Endothelial cell of umbilical vein (primary cell): ENCODE data around the gene ELAPOR2. TPM values are rescaled to one million over a fixed set of nuclear protein-coding genes. Genes with fewer than 3 reads are reported as not detected.

Experiments
- BruUV-seq: library from RNA; stranded (reverse); fragments of 400-500 nt; replicated peaks from 2 replicates; lab custom pipeline; 2021; lab: Mats Ljungman, UMichigan
- CTCF ChIA-PET: fragments of 300-600, 350-600 bp; sonication (Branson Sonifier 250); formaldehyde crosslinking; loops from one replicate; lab custom pipeline; 2021; ENCODE audit warnings: antibody characterized with exemption, inconsistent platforms; lab: Charles Lee
- POLR2A ChIA-PET: fragments of 300-600, 350-600 bp; sonication (Branson Sonifier 250); formaldehyde crosslinking; loops from one replicate; lab custom pipeline; 2021; ENCODE audit warnings: antibody characterized with exemption, inconsistent platforms; lab: Charles Lee
- DNase-seq: peaks from one replicate; pipeline ENCODE4 v3.0.0-alpha.2; 2011; ENCODE audit warnings: low read depth, low spot score
- FAIRE-seq: peaks from 2 replicates; lab custom pipeline; 2011; peaks lifted over from hg19 to GRCh38; lab: Jason Lieb, UNC
- H2AFZ ChIP-seq: 2 replicates; pipeline ENCODE4 v1.6.0; 2012; ENCODE audit warnings: low read depth, low read length, control low read depth, inconsistent platforms
- H3K27ac ChIP-seq: 2 replicates; pipeline ENCODE4 v1.5.1; 2011; ENCODE audit warnings: low read depth, mild to moderate bottlenecking, control low read depth, low read length, moderate library complexity; ENCODE audit not compliant: insufficient read depth
- H3K27me3 ChIP-seq, 2 experiments: 2 replicates each; pipeline versions ENCODE4 v1.6.0 to v1.6.1; 2011; ENCODE audit warnings: low read length in 2 of 2, mixed read lengths in 1 of 2; ENCODE audit not compliant: control insufficient read depth in 2 of 2, insufficient read depth in 2 of 2
- H3K36me3 ChIP-seq, 2 experiments: 2 replicates in 1 of 2; 3 replicates in 1 of 2; pipeline ENCODE4 v1.5.1; 2011; ENCODE audit warnings: low read length in 2 of 2, mild to moderate bottlenecking in 1 of 2, moderate library complexity in 1 of 2; ENCODE audit not compliant: control insufficient read depth in 2 of 2, insufficient read depth in 2 of 2; ENCODE audit errors: extremely low read depth in 1 of 2
- H3K4me1 ChIP-seq: 3 replicates; pipeline ENCODE4 v1.5.1; 2011; ENCODE audit warnings: mild to moderate bottlenecking, low read length; ENCODE audit not compliant: control insufficient read depth, insufficient read depth; ENCODE audit errors: extremely low read depth
- H3K4me2 ChIP-seq: 2 replicates; pipeline ENCODE4 v1.6.1; 2011; ENCODE audit warnings: low read length, control low read depth, mixed read lengths; ENCODE audit not compliant: insufficient read depth
- H3K4me3 ChIP-seq, 3 experiments: fragments of 200-600 bp in 1 of 3; sonication (generic), shearing (Covaris generic) in 1 of 3; replicated peaks in 1 of 3; 2 replicates each; pipeline ENCODE4 v1.5.1; 2011 to 2016; ENCODE audit warnings: control low read depth in 3 of 3, low read length in 3 of 3, mild to moderate bottlenecking in 2 of 3, inconsistent platforms in 1 of 3, low read depth in 1 of 3, moderate library complexity in 1 of 3; ENCODE audit not compliant: insufficient read depth in 1 of 3
- H3K79me2 ChIP-seq: 2 replicates; pipeline ENCODE4 v1.6.0; 2012; ENCODE audit warnings: low read length, inconsistent platforms; ENCODE audit not compliant: control insufficient read depth, insufficient read depth
- H3K9ac ChIP-seq: replicated peaks from 2 replicates; pipeline ENCODE3; 2011; ENCODE audit warnings: low read length, control low read depth; ENCODE audit not compliant: insufficient read depth; ENCODE audit errors: extremely low read depth
- H3K9me1 ChIP-seq: replicated peaks from 3 replicates; pipeline ENCODE4 v1.6.0; 2011; ENCODE audit warnings: mild to moderate bottlenecking, low read length; ENCODE audit not compliant: control insufficient read depth, insufficient read depth; ENCODE audit errors: extremely low read depth
- H3K9me3 ChIP-seq: replicated peaks from 2 replicates; pipeline ENCODE4 v1.5.1; 2012; ENCODE audit warnings: low read length, inconsistent platforms; ENCODE audit not compliant: control insufficient read depth, insufficient read depth
- H4K20me1 ChIP-seq: replicated peaks from 2 replicates; pipeline ENCODE3; 2011; ENCODE audit warnings: mild to moderate bottlenecking, low read length; ENCODE audit not compliant: control insufficient read depth, insufficient read depth; ENCODE audit errors: extremely low read depth
- CTCF ChIP-seq, 2 donors: IDR thresholded peaks; 1 replicate in 1 of 2; 2 replicates in 1 of 2; pipeline ENCODE4 v1.5.1; 2011; ENCODE audit warnings: low read length in 2 of 2, mild to moderate bottlenecking in 2 of 2, moderate library complexity in 2 of 2, control low read depth in 1 of 2, inconsistent platforms in 1 of 2, low read depth in 1 of 2; ENCODE audit not compliant: insufficient read depth in 1 of 2; ENCODE audit errors: extremely low read depth in 1 of 2
- EZH2 ChIP-seq: IDR thresholded peaks from 2 replicates; pipeline ENCODE4 v1.6.1; 2012; ENCODE audit warnings: borderline replicate concordance, low read depth, mild to moderate bottlenecking, moderate library complexity, low read length, inconsistent platforms; ENCODE audit not compliant: severe bottlenecking
- FOS ChIP-seq: IDR thresholded peaks from 2 replicates; pipeline ENCODE4 v1.6.1; 2011; ENCODE audit warnings: mild to moderate bottlenecking, low read length, moderate library complexity, borderline replicate concordance; ENCODE audit not compliant: insufficient read depth
- GATA2 ChIP-seq: IDR thresholded peaks from 2 replicates; pipeline ENCODE4 v1.7.0; 2011; ENCODE audit warnings: low read depth, mild to moderate bottlenecking, moderate library complexity, mixed read lengths, low read length; ENCODE audit not compliant: insufficient read length, insufficient read depth
- JUN ChIP-seq: IDR thresholded peaks from 2 replicates; pipeline ENCODE4 v1.6.1; 2011; ENCODE audit warnings: borderline replicate concordance, low read depth; ENCODE audit not compliant: insufficient read length, insufficient read depth
- MAX ChIP-seq: IDR thresholded peaks from 2 replicates; pipeline ENCODE4 v1.6.1; 2011; ENCODE audit not compliant: insufficient read depth, insufficient read length
- MYC ChIP-seq: IDR thresholded peaks from one replicate; pipeline ENCODE4 v1.6.1; 2011; ENCODE audit warnings: mild to moderate bottlenecking, low read depth, low read length
- POLR2A ChIP-seq: IDR thresholded peaks from 2 replicates; pipeline ENCODE4 v1.6.1; 2012; ENCODE audit warnings: low read depth, mild to moderate bottlenecking, control low read depth, low read length
- POLR2AphosphoS5 ChIP-seq: IDR thresholded peaks from 2 replicates; pipeline ENCODE4 v1.6.1; 2012; ENCODE audit warnings: low read depth, mild to moderate bottlenecking, control low read depth, low read length, moderate library complexity; ENCODE audit not compliant: insufficient read depth
- dilution Hi-C: fragments of 300-500 bp; cut with MboI; formaldehyde crosslinking; loops from one replicate; pipeline ENCODE4 v1.15.0; 2019; ENCODE audit warnings: low sequenced_read_pairs; ENCODE audit not compliant: extremely low pct_ligation_motif_present
- intact Hi-C: fragments of 100-400 bp; cut with micrococcal nuclease; formaldehyde crosslinking; loops from one replicate; pipeline ENCODE4 v1.10.0; 2022
- polyA plus RNA-seq, 4 experiments: library from polyadenylated mRNA; depleted of rRNA in 3 of 4; stranded (reverse) in 3 of 4; unstranded in 1 of 4; fragments of >200 nt; gene quantifications; 2 replicates each; pipeline versions ENCODE4 v1.2.1 to v1.2.3, GENCODE V29; 2011 to 2012; ENCODE audit warnings: missing spikeins in 1 of 4
- total RNA-seq: library from RNA; stranded (reverse); gene quantifications from 2 replicates; pipeline ENCODE4 v1.2.3, GENCODE V29; 2021

The ELAPOR2 gene
- total and polyA plus RNA-seq, 2 donors (not counting 3 experiments of a cell fraction or from before 2014, with no cell fraction given), result 38.2 to 63.5 TPM

- ChIA-PET POLR2A (no interaction called here), CTCF (no interaction called here)
- H3K4me1 ChIP-seq, result no peaks in the 10 kb centered on the region
- no peak overlapping the region for H3K4me2 ChIP-seq
- DNase-seq (no peak), FAIRE-seq (no peak)
- H3K9me3 ChIP-seq, result no peaks in the 10 kb centered on the region
- no TSS peak for BruUV-seq
- H3K27me3 ChIP-seq, result no peaks in the 10 kb centered on the region
- H4K20me1 ChIP-seq, result no peaks in the 10 kb centered on the region
- dilution Hi-C loops, result no loop called here
- intact Hi-C loops, result no loop called here
- no peak overlapping the region for H3K9ac ChIP-seq
- no peak overlapping the region for H3K27ac ChIP-seq
- no peaks in the 10 kb centered on the region for H3K9me1 ChIP-seq
- TF ChIP-seq POLR2AphosphoS5 (no peak), MYC (no peak), FOS (no peak), EZH2 (no peak), CTCF (IDR thresholded peaks at IDR 0.05; ENCODE audit: extremely low read depth in 1 of 2, insufficient read depth in 1 of 2, low read depth in 1 of 2, low read length in 2 of 2) (no peak), GATA2 (no peak), MAX (no peak), JUN (no peak), POLR2A (no peak)
- no peak overlapping the region for H3K4me3 ChIP-seq
- no peaks in the 10 kb centered on the region for H3K36me3 ChIP-seq
- H3K79me2 ChIP-seq, result no peaks in the 10 kb centered on the region
- H2AFZ ChIP-seq, result no peak overlapping the region
Observed at GRCh38 chr7:87082675-87083074, 23.2 kb upstream of the ELAPOR2 start.
